GM21381 (cell line): ENCODE results near the gene EEF1A2.

Source experiments
- ATAC-seq: cut with Tn5 transposase; IDR thresholded peaks from one replicate; pipeline ENCODE4 v1.9.1; 2021; ENCODE audit warnings: mild to moderate bottlenecking, moderate library complexity; ENCODE audit not compliant: unreplicated experiment

The EEF1A2 gene

GRCh38 chr20:63471717-63471980, 27.2 kb downstream of the EEF1A2 start:
- ATAC-seq, result no peak

- ATAC-seq, result no peak
Observed at GRCh38 chr20:63471002-63471716, 27.7 kb downstream of the EEF1A2 start.

GRCh38 chr20:63470410-63470809, 28.5 kb downstream of the EEF1A2 start:
- ATAC-seq, result no peak

- no peak for ATAC-seq
Observed at GRCh38 chr20:63469713-63470101, 29.2 kb downstream of the EEF1A2 start.

- ATAC-seq, result no peak
Observed at GRCh38 chr20:63469019-63469712, 29.7 kb downstream of the EEF1A2 start.

GRCh38 chr20:63468421-63468820, 30.5 kb downstream of the EEF1A2 start:
- no peak for ATAC-seq

- ATAC-seq, result no peak
Observed at GRCh38 chr20:63467294-63468083, 31.4 kb downstream of the EEF1A2 start.

- no peak for ATAC-seq
Observed at GRCh38 chr20:63466861-63467260, 32.0 kb downstream of the EEF1A2 start.

GRCh38 chr20:63466250-63466825, 32.5 kb downstream of the EEF1A2 start:
- ATAC-seq, result no peak

- no peak for ATAC-seq
Observed at GRCh38 chr20:63465380-63466249, 33.3 kb downstream of the EEF1A2 start.

- ATAC-seq, result no peak
Observed at GRCh38 chr20:63464289-63464635, 34.6 kb downstream of the EEF1A2 start.

- ATAC-seq, result no peak
Observed at GRCh38 chr20:63463400-63464288, 35.2 kb downstream of the EEF1A2 start.

GRCh38 chr20:63462244-63462643, 36.6 kb downstream of the EEF1A2 start:
- ATAC-seq, result no peak

- no peak for ATAC-seq
Observed at GRCh38 chr20:63461104-63461763, 37.6 kb downstream of the EEF1A2 start.

GRCh38 chr20:63459070-63459380, 39.9 kb downstream of the EEF1A2 start:
- no peak for ATAC-seq

GRCh38 chr20:63458170-63459069, 40.5 kb downstream of the EEF1A2 start:
- ATAC-seq, result no peak

- no peak for ATAC-seq
Observed at GRCh38 chr20:63457737-63458136, 41.1 kb downstream of the EEF1A2 start.
